ENCODE measurements around the gene EARS2. TPM values are rescaled to one million over a fixed set of nuclear protein-coding genes. Genes with fewer than 3 reads are reported as not detected.

Gene EARS2
- total and polyA plus RNA-seq, 10 donors = 9.8 to 21.8 (median 17.2) TPM

GRCh38 chr16:23501291-23501690 is 55.9 kb downstream of the EARS2 start:
- WGBS, 5 donors = 77 to 84% (median 79%) methylated on average over 5 of the region's 5 CpGs
- no peak for DNase-seq
- Histone ChIP-seq H3K27me3 (replicated peaks in 1 of 7) (no peaks in the 10 kb centered on the region), H3K4me1 (peaks cover 67 to 100% (median 96%) of the 10 kb centered on the region in 6 donors), H3K36me3 (peaks cover 0 to 36% (median 0%) of the 10 kb centered on the region in 6 donors), H3K9me3 (no peaks in the 10 kb centered on the region), H3K27ac (peak overlapping the region in 1 of 8 donors; percentile 5), H3K4me3 (no peak overlapping the region)
- intact Hi-C loops (cut with DNase I; ENCODE audit: low total_unique reads) = loop anchor here (10.0 kb wide), 2 partner anchors 54 to 94 kb away; partner anchors contain the start of genes EARS2, NDUFAB1 and UBFD1
- TF ChIP-seq POLR2A (IDR thresholded peaks at IDR 0.05) = no peak
- TF ChIP-seq POLR2AphosphoS5 (IDR thresholded peaks at IDR 0.05) = no peak
- TF ChIP-seq, protein P1, sequence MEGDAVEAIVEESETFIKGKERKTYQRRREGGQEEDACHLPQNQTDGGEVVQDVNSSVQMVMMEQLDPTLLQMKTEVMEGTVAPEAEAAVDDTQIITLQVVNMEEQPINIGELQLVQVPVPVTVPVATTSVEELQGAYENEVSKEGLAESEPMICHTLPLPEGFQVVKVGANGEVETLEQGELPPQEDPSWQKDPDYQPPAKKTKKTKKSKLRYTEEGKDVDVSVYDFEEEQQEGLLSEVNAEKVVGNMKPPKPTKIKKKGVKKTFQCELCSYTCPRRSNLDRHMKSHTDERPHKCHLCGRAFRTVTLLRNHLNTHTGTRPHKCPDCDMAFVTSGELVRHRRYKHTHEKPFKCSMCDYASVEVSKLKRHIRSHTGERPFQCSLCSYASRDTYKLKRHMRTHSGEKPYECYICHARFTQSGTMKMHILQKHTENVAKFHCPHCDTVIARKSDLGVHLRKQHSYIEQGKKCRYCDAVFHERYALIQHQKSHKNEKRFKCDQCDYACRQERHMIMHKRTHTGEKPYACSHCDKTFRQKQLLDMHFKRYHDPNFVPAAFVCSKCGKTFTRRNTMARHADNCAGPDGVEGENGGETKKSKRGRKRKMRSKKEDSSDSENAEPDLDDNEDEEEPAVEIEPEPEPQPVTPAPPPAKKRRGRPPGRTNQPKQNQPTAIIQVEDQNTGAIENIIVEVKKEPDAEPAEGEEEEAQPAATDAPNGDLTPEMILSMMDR (IDR thresholded peaks at IDR 0.05 in 8 of 11, conservative IDR thresholded peaks at IDR 0.05 in 3 of 11) = no peak

GRCh38 chr16:23500862-23501225 is 56.3 kb downstream of the EARS2 start:
- TF ChIP-seq, protein P1 (IDR thresholded peaks at IDR 0.05 in 8 of 11, conservative IDR thresholded peaks at IDR 0.05 in 3 of 11) = no peak
- TF ChIP-seq POLR2A (IDR thresholded peaks at IDR 0.05) (no peak), POLR2AphosphoS5 (IDR thresholded peaks at IDR 0.05) (no peak)
- Histone ChIP-seq H3K36me3 (peaks cover 0 to 41% (median under 1%) of the 10 kb centered on the region in 6 donors), H3K4me3 (no peak overlapping the region), H3K27me3 (replicated peaks in 1 of 7) (no peaks in the 10 kb centered on the region), H3K27ac (peak overlapping the region in 1 of 8 donors; percentile 50), H3K9me3 (no peaks in the 10 kb centered on the region), H3K4me1 (peaks cover 66 to 100% (median 92%) of the 10 kb centered on the region in 6 donors)
- DNase-seq = no peak
- WGBS, 5 donors = 47 to 63% (median 51%) methylated on average over 4 of the region's 4 CpGs
- intact Hi-C loops (cut with DNase I; ENCODE audit: low total_unique reads) = loop anchor here (10.0 kb wide), 2 partner anchors 54 to 94 kb away; partner anchors contain the start of genes EARS2, NDUFAB1 and UBFD1

DNA sequence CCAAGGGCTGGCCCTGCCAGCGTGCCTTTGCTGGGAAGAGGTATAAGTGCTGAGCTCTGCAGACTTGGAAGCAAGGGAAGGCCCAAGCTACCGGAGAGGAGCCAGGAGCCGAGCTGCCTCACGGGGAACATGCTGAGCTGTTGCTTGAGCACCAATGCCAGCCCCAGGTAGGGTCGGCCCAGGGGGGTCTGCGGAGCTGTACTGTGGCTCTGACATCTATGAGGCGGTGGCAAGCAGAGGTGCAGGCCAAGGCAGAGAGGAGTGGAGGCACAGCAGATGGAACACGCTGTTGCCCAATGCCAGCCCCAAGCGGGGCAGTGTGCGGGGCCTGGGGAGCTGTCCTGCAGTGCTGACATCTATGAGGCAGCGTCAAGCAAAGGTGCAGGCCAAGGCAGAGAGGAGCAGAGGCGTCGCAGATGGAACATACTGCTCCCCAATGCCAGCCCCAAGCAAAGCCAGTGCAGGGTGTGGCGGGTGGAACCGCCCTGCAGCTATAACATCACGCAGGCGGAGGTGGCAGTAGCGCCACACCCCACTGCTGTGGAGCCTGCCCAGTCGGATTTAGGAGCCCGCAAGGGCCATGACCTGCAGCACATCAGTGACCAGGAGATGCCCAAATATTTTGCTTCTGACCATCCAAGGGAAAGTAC is 56.8 kb downstream of the EARS2 start:
- H3K9me3 ChIP-seq = no peaks in the 10 kb centered on the region
- peak overlapping the region in 2 of 8 donors; percentile 2 to 50 for H3K27ac ChIP-seq
- 89 to 93% (median 93%) methylated on average over 16 to 20 of the region's 20 CpGs for WGBS, 5 donors
- peaks cover 61 to 100% (median 87%) of the 10 kb centered on the region in 6 donors for H3K4me1 ChIP-seq
- TF ChIP-seq, protein P1 (IDR thresholded peaks at IDR 0.05 in 8 of 11, conservative IDR thresholded peaks at IDR 0.05 in 3 of 11) = no peak
- TF ChIP-seq POLR2AphosphoS5 (IDR thresholded peaks at IDR 0.05) = peak in 1 of 3 donors; percentile 39
- no peak for TF ChIP-seq POLR2A (IDR thresholded peaks at IDR 0.05)
- H3K36me3 ChIP-seq = peaks cover 0 to 46% (median 5%) of the 10 kb centered on the region in 6 donors
- no peak overlapping the region for H3K4me3 ChIP-seq
- intact Hi-C loops (cut with DNase I; ENCODE audit: low total_unique reads) = loop anchor here (10.0 kb wide), 2 partner anchors 54 to 94 kb away; partner anchors contain the start of genes EARS2, NDUFAB1 and UBFD1
- no peaks in the 10 kb centered on the region for H3K27me3 ChIP-seq (replicated peaks in 1 of 7)
- DNase-seq = peak; percentile 71

- Histone ChIP-seq H3K36me3 (peaks cover 0 to 51% (median 11%) of the 10 kb centered on the region in 6 donors), H3K4me1 (peaks cover 56 to 95% (median 81%) of the 10 kb centered on the region in 6 donors), H3K27ac (peak overlapping the region in 2 of 8 donors; percentile 2 to 50), H3K9me3 (no peaks in the 10 kb centered on the region), H3K4me3 (no peak overlapping the region), H3K27me3 (replicated peaks in 1 of 7) (no peaks in the 10 kb centered on the region)
- TF ChIP-seq POLR2A (IDR thresholded peaks at IDR 0.05) (no peak), POLR2AphosphoS5 (IDR thresholded peaks at IDR 0.05) (no peak)
- TF ChIP-seq, protein P1 (IDR thresholded peaks at IDR 0.05 in 8 of 11, conservative IDR thresholded peaks at IDR 0.05 in 3 of 11) = no peak
- WGBS, 5 donors = 80 to 89% (median 86%) methylated on average over 7 of the region's 7 CpGs
- intact Hi-C loops (cut with DNase I; ENCODE audit: low total_unique reads) = loop anchor here (10.0 kb wide), 2 partner anchors 55 to 95 kb away; partner anchors contain the start of genes EARS2, NDUFAB1 and UBFD1
- DNase-seq = peak; percentile 56
Observed at GRCh38 chr16:23499801-23500200, 57.3 kb downstream of the EARS2 start.
